Hematopoietic multipotent progenitor cell treated with erythropoietin and hydrocortisone succinate and interleukin-3 and kit ligand, for 4 days (in vitro differentiated cells): ENCODE data around the gene S1PR4.
A peak's percentile ranks its signal among the peaks of the same experiment; 100 is the strongest.

Experiments
- DNase-seq: peaks from one replicate; pipeline ENCODE4 v3.0.0-alpha.2; 2015

Gene S1PR4

GRCh38 chr19:3224346-3225168 lies 46.0 kb downstream of the S1PR4 start, which contains the start of gene CELF5:
TSS of gene CELF5 (plus strand) at chr19:3224661. CDS start at chr19:3224740, 79 bp downstream.
- peak; percentile 70 for DNase-seq

- no peak for DNase-seq
Measured at GRCh38 chr19:3225169-3225485, 46.6 kb downstream of the S1PR4 start.

GRCh38 chr19:3225677-3226093 lies 47.1 kb downstream of the S1PR4 start:
- DNase-seq, result no peak

GRCh38 chr19:3227054-3227626 lies 48.6 kb downstream of the S1PR4 start:
- DNase-seq, result no peak

GRCh38 chr19:3229346-3229743 lies 50.8 kb downstream of the S1PR4 start:
- DNase-seq, result no peak
